Ovary (tissue), 9 donors: ENCODE results near the gene IL4I1. TPM values are rescaled to one million over a fixed set of nuclear protein-coding genes. Genes with fewer than 3 reads are reported as not detected.

Experiments used
- DNase-seq, 5 donors: peaks; one replicate each; pipeline ENCODE4 v3.0.0-alpha.2; 2019 to 2020
- H3K27ac ChIP-seq, 2 donors: fragments of 200-600 bp; one replicate each; pipeline versions ENCODE4 v1.5.1 to v1.8.0; 2019 to 2022
- H3K27me3 ChIP-seq: fragments of 200-600 bp; one replicate; pipeline ENCODE4 v1.8.0; 2022
- H3K36me3 ChIP-seq: fragments of 200-600 bp; sonication (generic); one replicate; pipeline ENCODE4 v1.5.1; 2019
- H3K4me1 ChIP-seq: one replicate; pipeline ENCODE4 v1.8.1; 2013; ENCODE audit warnings: mild to moderate bottlenecking, moderate library complexity; ENCODE audit not compliant: insufficient read depth
- H3K4me3 ChIP-seq: fragments of 200-600 bp; sonication (generic); one replicate; pipeline ENCODE4 v1.5.1; 2017
- H3K9me3 ChIP-seq, 2 donors: fragments of 200-600 bp in 1 of 2; sonication (generic) in 1 of 2; one replicate each; pipeline versions ENCODE4 v1.5.1 to v1.8.1; 2013 to 2019; ENCODE audit warnings: mild to moderate bottlenecking in 1 of 2, moderate library complexity in 1 of 2
- EP300 ChIP-seq: sonication (generic); formaldehyde crosslinking; IDR thresholded peaks from one replicate; pipeline ENCODE4 v1.6.1; 2017; ENCODE audit warnings: antibody characterized with exemption
- POLR2A ChIP-seq: fragments of 450-650 bp; IDR thresholded peaks from one replicate; pipeline ENCODE4 v1.6.1; 2017; ENCODE audit warnings: antibody characterized with exemption, mild to moderate bottlenecking, moderate library complexity
- WGBS, 3 donors: extraction: QIAGEN DNeasy Blood & Tissue Kit in 1 of 3; methylation state at CpG; one replicate each; pipeline versions ENCODE4 v1.1.5 to v1.1.7; 2013 to 2017; 5-methylcytosine and 5-hydroxymethylcytosine counted together
- intact Hi-C, 4 donors: fragments of 100-400 bp; cut with DNase I; formaldehyde crosslinking; loops; one replicate each; pipeline versions ENCODE4 v1.11.0 to v1.15.1; 2022 to 2023
- polyA plus RNA-seq, 2 donors: library from polyadenylated mRNA; stranded (reverse); fragments of 200-250 nt in 1 of 2; fragments of 350-450 nt in 1 of 2; fragmentation: Illumina TruSeq in 1 of 2; extraction: RNeasy Lipid Tissue Mini Kit (QIAGEN cat#74804) in 1 of 2; gene quantifications; one replicate each; pipeline ENCODE4 v1.2.3, GENCODE V29; 2013 to 2014
- total RNA-seq, 7 donors: library from RNA; depleted of rRNA in 2 of 7; stranded (reverse); fragments of >200 nt in 2 of 7; fragmentation: NEBNext Ultra II Directional in 3 of 7; extraction: Animal tissue kit (Norgen Biotek cat#: 25700) in 3 of 7; gene quantifications; one replicate each; pipeline versions ENCODE4 v1.1.0 to v1.2.4, GENCODE V29; 2016 to 2023
- TF ChIP-seq, protein P1 (sequence below), 3 donors: fragments of 450-650 bp in 2 of 3; fragments of 200-600 bp in 1 of 3; IDR thresholded peaks; one replicate each; pipeline versions ENCODE4 v1.5.1 to v1.8.0; 2016 to 2022; ENCODE audit warnings: antibody characterized with exemption in 3 of 3, mild to moderate bottlenecking in 1 of 3
- donor health status: DM: no; HTN: no; CAD: no; lungs with moderate emphysema.
- donor health status: DM: no; HTN: no; CAD: no.
- donor health status: Bipolar disorder and iron deficiency.
- donor health status: DM: yes; HTN: yes; CAD: no.
- donor health status: DM: no; HTN: no; CAD: no.
- donor health status: DM: yes; HTN: yes; CAD: no.

The IL4I1 gene
- total and polyA plus RNA-seq, 9 donors = 0.24 to 4.3 (median 1.0) TPM; not detected in 1

DNA sequence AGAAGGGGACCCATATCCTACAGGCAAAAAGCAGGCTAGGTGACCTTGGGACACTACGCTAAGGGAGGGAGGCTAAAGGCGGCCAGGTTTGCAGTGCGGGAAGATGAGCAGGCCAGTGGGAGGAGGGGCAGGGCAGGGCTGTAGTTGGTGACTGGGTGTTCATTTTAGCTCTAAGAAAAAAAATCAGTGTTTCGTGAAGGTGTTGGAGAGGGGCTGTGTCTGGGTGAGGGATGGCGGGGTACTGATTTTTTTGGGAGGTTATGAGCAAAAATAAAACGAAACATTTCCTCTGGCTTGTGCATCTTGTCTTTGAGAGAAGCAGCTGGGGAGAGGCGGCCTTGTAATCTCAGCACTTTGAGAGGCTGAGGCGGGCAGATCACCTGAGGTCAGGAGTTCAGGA lies 37.0 kb upstream of the IL4I1 start:
- H3K4me1 ChIP-seq = peaks cover 7% of the 10 kb centered on the region
- intact Hi-C loops = no loop called here
- H3K27me3 ChIP-seq = no peaks in the 10 kb centered on the region
- H3K4me3 ChIP-seq = no peak overlapping the region
- TF ChIP-seq POLR2A = no peak
- no peak for TF ChIP-seq EP300
- TF ChIP-seq, protein P1, sequence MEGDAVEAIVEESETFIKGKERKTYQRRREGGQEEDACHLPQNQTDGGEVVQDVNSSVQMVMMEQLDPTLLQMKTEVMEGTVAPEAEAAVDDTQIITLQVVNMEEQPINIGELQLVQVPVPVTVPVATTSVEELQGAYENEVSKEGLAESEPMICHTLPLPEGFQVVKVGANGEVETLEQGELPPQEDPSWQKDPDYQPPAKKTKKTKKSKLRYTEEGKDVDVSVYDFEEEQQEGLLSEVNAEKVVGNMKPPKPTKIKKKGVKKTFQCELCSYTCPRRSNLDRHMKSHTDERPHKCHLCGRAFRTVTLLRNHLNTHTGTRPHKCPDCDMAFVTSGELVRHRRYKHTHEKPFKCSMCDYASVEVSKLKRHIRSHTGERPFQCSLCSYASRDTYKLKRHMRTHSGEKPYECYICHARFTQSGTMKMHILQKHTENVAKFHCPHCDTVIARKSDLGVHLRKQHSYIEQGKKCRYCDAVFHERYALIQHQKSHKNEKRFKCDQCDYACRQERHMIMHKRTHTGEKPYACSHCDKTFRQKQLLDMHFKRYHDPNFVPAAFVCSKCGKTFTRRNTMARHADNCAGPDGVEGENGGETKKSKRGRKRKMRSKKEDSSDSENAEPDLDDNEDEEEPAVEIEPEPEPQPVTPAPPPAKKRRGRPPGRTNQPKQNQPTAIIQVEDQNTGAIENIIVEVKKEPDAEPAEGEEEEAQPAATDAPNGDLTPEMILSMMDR (IDR thresholded peaks at IDR 0.05) = no peak
- H3K36me3 ChIP-seq = no peaks in the 10 kb centered on the region
- 66 to 88% (median 75%) methylated on average over 8 of the region's 8 CpGs for WGBS, 3 donors
- no peak overlapping the region for H3K27ac ChIP-seq
- H3K9me3 ChIP-seq = no peaks in the 10 kb centered on the region
- DNase-seq = no peak

GRCh38 chr19:49932731-49933131 lies 36.0 kb upstream of the IL4I1 start:
- no peak overlapping the region for H3K27ac ChIP-seq
- H3K36me3 ChIP-seq = no peaks in the 10 kb centered on the region
- DNase-seq = peak in 1 of 5 donors; percentile 32
- TF ChIP-seq POLR2A (no peak), EP300 (no peak)
- TF ChIP-seq, protein P1 (IDR thresholded peaks at IDR 0.05) = no peak
- intact Hi-C loops = no loop called here
- H3K4me1 ChIP-seq = peaks cover 8% of the 10 kb centered on the region
- H3K4me3 ChIP-seq = no peak overlapping the region
- 78 to 83% (median 83%) methylated on average over 24 to 25 of the region's 25 CpGs for WGBS, 3 donors
- no peaks in the 10 kb centered on the region for H3K9me3 ChIP-seq
- no peaks in the 10 kb centered on the region for H3K27me3 ChIP-seq

DNA sequence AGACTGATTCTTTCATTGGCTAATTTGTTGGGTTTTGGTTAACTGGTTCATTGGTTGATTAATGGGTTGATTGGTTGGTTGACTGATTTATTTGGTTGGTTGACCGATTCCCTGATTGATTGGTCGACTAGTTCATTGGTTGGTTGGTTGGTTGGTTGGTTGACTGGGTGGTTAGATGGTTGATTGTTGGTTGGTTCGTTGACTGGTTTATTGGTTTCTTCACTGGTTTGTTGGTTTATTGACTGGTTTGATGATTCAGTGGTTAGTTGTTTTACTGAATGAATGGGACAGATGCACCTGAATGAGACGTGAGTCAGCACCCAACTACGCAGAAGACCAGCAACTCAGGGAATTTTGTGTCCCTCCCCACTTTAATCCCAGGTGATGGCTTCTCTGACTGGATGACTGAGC lies 35.4 kb upstream of the IL4I1 start:
- DNase-seq = no peak
- TF ChIP-seq, protein P1 (IDR thresholded peaks at IDR 0.05) = no peak
- TF ChIP-seq EP300 (no peak), POLR2A (no peak)
- intact Hi-C loops = no loop called here
- WGBS, 3 donors = 87 to 92% (median 91%) methylated on average over 5 of the region's 5 CpGs
- Histone ChIP-seq H3K9me3 (no peaks in the 10 kb centered on the region), H3K4me1 (peaks cover 10% of the 10 kb centered on the region), H3K27me3 (no peaks in the 10 kb centered on the region), H3K4me3 (no peak overlapping the region), H3K27ac (no peak overlapping the region), H3K36me3 (no peaks in the 10 kb centered on the region)

GRCh38 chr19:49931293-49932040 lies 34.8 kb upstream of the IL4I1 start:
- TF ChIP-seq, protein P1 (IDR thresholded peaks at IDR 0.05) = no peak
- Histone ChIP-seq H3K4me1 (peaks cover 10% of the 10 kb centered on the region), H3K4me3 (no peak overlapping the region), H3K36me3 (no peaks in the 10 kb centered on the region), H3K9me3 (no peaks in the 10 kb centered on the region), H3K27me3 (no peaks in the 10 kb centered on the region), H3K27ac (no peak overlapping the region)
- intact Hi-C loops = no loop called here
- no peak for DNase-seq
- WGBS, 3 donors = 78 to 89% (median 78%) methylated on average over 7 of the region's 7 CpGs
